Measurements from ENCODE around the gene TPO.
"Not testable (repeated sequence)": the region's sequence is repeated elsewhere in the genome, so short reads cannot be mapped to it uniquely, and the experiment has no call there.

TPO gene

GRCh38 chr2:1405124-1405523 is 8.1 kb upstream of the TPO start:
- DNase-seq (ENCODE audit: low read depth in 2 of 2, low spot score in 1 of 2) = no peak

GRCh38 chr2:1405967-1406366 is 7.3 kb upstream of the TPO start:
- DNase-seq (ENCODE audit: low read depth in 2 of 2, low spot score in 1 of 2) = no peak

GRCh38 chr2:1406434-1406833 is 6.8 kb upstream of the TPO start:
- no peak for DNase-seq (ENCODE audit: low read depth in 2 of 2, low spot score in 1 of 2)

- no peak for DNase-seq (ENCODE audit: low read depth in 2 of 2, low spot score in 1 of 2)
These were observed 5.2 kb upstream of the TPO start for GRCh38 chr2:1407950-1408675.

GRCh38 chr2:1414121-1414520 is 858 bp downstream of the TPO start:
- no peak for DNase-seq (ENCODE audit: low read depth in 2 of 2, low spot score in 1 of 2)

- DNase-seq (ENCODE audit: low read depth in 2 of 2, low spot score in 1 of 2) = not testable (repeated sequence)
These were observed 1.6 kb downstream of the TPO start for GRCh38 chr2:1414901-1415300.

GRCh38 chr2:1415501-1415900 is 2.2 kb downstream of the TPO start:
- DNase-seq (ENCODE audit: low read depth in 2 of 2, low spot score in 1 of 2) = no peak

GRCh38 chr2:1418566-1418965 is 5.3 kb downstream of the TPO start:
- DNase-seq (ENCODE audit: low read depth in 2 of 2, low spot score in 1 of 2) = no peak

- DNase-seq (ENCODE audit: low read depth in 2 of 2, low spot score in 1 of 2) = no peak
These were observed 7.7 kb downstream of the TPO start for GRCh38 chr2:1420746-1421480.

GRCh38 chr2:1421731-1422130 is 8.5 kb downstream of the TPO start:
- DNase-seq (ENCODE audit: low read depth in 2 of 2, low spot score in 1 of 2) = no peak

GRCh38 chr2:1422131-1422530 is 8.9 kb downstream of the TPO start:
- DNase-seq (ENCODE audit: low read depth in 2 of 2, low spot score in 1 of 2) = no peak

- no peak for DNase-seq (ENCODE audit: low read depth in 2 of 2, low spot score in 1 of 2)
These were observed 9.5 kb downstream of the TPO start for GRCh38 chr2:1422716-1423285.

- DNase-seq (ENCODE audit: low read depth in 2 of 2, low spot score in 1 of 2) = no peak
These were observed 13.8 kb downstream of the TPO start for GRCh38 chr2:1427086-1427485.

GRCh38 chr2:1429895-1430294 is 16.6 kb downstream of the TPO start:
- no peak for DNase-seq (ENCODE audit: low read depth in 2 of 2, low spot score in 1 of 2)

- DNase-seq (ENCODE audit: low read depth in 2 of 2, low spot score in 1 of 2) = no peak
These were observed 17.2 kb downstream of the TPO start for GRCh38 chr2:1430491-1430890.

GRCh38 chr2:1431886-1432400 is 18.7 kb downstream of the TPO start:
- no peak for DNase-seq (ENCODE audit: low read depth in 2 of 2, low spot score in 1 of 2)

- DNase-seq (ENCODE audit: low read depth in 2 of 2, low spot score in 1 of 2) = no peak
These were observed 19.5 kb downstream of the TPO start for GRCh38 chr2:1432726-1433125.

GRCh38 chr2:1436369-1436768 is 23.1 kb downstream of the TPO start:
- no peak for DNase-seq (ENCODE audit: low read depth in 2 of 2, low spot score in 1 of 2)

- no peak for DNase-seq (ENCODE audit: low read depth in 2 of 2, low spot score in 1 of 2)
These were observed 23.8 kb downstream of the TPO start for GRCh38 chr2:1437101-1437500.

- DNase-seq (ENCODE audit: low read depth in 2 of 2, low spot score in 1 of 2) = no peak
These were observed 24.3 kb downstream of the TPO start for GRCh38 chr2:1437537-1437936.

- DNase-seq (ENCODE audit: low read depth in 2 of 2, low spot score in 1 of 2) = no peak
These were observed 25.7 kb downstream of the TPO start for GRCh38 chr2:1438972-1439371.

GRCh38 chr2:1440581-1440980 is 27.3 kb downstream of the TPO start:
- no peak for DNase-seq (ENCODE audit: low read depth in 2 of 2, low spot score in 1 of 2)
